Cardiac fibroblast (primary cell): ENCODE measurements around the gene RAPGEF1.

Source experiments
- DNase-seq, 2 donors: peaks; one replicate each; pipeline versions ENCODE4 v3.0.0 to v3.0.0-alpha.2; 2010; ENCODE audit warnings: low read depth in 2 of 2
- H3K4me3 ChIP-seq, 2 donors: replicated peaks in 1 of 2; 1 replicate in 1 of 2; 2 replicates in 1 of 2; pipeline ENCODE4 v1.5.1; 2011; ENCODE audit warnings: low read depth in 2 of 2, low read length in 2 of 2, mild to moderate bottlenecking in 2 of 2, moderate library complexity in 1 of 2
- TF ChIP-seq, protein P1 (sequence below): IDR thresholded peaks from one replicate; pipeline ENCODE4 v1.5.1; 2011; ENCODE audit warnings: low read depth, mild to moderate bottlenecking, low read length, inconsistent platforms

RAPGEF1 gene

DNA sequence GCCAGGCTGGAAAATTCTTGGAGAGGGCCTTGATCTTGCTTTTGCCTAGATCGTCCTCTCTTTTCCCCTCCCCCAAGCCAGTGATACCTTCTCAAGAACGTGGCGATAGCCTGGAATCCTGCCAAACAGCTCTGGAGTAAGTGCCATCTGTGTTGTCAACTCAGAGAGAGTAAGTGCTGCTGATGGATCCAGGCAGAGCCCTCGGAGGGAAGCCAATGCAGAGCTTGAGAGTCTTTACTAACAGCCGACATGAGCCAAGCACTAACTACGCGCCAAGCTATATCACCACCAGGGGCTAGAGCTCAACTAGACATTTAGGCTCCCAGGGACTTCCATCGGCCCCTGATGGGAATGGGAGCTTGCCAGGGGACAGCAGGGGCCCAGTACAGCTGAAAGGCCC lies 17.6 kb downstream of the RAPGEF1 start:
- DNase-seq = peak in 1 of 2 donors; percentile 32
- TF ChIP-seq, protein P1, sequence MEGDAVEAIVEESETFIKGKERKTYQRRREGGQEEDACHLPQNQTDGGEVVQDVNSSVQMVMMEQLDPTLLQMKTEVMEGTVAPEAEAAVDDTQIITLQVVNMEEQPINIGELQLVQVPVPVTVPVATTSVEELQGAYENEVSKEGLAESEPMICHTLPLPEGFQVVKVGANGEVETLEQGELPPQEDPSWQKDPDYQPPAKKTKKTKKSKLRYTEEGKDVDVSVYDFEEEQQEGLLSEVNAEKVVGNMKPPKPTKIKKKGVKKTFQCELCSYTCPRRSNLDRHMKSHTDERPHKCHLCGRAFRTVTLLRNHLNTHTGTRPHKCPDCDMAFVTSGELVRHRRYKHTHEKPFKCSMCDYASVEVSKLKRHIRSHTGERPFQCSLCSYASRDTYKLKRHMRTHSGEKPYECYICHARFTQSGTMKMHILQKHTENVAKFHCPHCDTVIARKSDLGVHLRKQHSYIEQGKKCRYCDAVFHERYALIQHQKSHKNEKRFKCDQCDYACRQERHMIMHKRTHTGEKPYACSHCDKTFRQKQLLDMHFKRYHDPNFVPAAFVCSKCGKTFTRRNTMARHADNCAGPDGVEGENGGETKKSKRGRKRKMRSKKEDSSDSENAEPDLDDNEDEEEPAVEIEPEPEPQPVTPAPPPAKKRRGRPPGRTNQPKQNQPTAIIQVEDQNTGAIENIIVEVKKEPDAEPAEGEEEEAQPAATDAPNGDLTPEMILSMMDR = no peak

DNA sequence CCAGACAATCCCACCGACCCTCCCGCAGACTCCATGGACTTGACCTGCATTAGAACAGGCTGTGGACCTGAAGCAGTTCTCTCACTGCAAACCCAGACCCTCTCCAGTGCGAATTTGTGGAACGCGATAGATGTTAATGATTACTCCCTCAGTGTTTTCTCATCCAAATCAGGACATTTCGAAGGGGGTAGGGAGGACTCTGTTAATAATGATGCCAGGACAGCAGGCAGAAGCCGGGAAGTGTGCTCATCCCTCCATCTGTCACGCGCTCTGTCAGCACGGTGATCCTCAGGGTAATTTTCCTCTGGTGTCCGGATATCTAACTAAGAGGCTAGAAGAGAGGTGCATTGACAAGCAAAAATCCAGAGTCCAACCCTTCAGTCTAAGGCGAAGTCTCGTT lies 18.8 kb downstream of the RAPGEF1 start:
- no peak for DNase-seq
- TF ChIP-seq, protein P1 = no peak
- no peak overlapping the region for H3K4me3 ChIP-seq

More for the DNA sequence above, 17.6 kb downstream of the RAPGEF1 start:
- H3K4me3 ChIP-seq = no peak overlapping the region

DNA sequence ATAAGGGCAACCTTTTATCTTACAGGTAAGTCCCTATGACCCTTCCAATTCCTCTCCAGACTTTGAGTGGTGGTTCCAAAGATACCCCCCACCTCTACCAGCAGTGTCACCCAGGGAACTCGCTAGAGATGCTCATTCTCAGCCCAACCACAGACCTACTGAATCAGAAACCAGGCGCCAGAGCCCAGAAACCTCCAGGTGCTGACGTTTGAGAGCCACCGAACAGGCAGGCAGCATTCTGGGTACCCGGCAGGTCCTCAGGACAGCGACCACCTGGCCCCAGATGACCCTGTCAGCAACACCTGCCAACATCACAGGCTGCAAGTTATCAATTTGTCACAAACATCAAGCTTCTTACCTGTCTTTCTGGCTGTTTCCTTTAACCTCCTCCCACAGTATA lies 19.5 kb downstream of the RAPGEF1 start:
- no peak for DNase-seq
- TF ChIP-seq, protein P1 = no peak

DNA sequence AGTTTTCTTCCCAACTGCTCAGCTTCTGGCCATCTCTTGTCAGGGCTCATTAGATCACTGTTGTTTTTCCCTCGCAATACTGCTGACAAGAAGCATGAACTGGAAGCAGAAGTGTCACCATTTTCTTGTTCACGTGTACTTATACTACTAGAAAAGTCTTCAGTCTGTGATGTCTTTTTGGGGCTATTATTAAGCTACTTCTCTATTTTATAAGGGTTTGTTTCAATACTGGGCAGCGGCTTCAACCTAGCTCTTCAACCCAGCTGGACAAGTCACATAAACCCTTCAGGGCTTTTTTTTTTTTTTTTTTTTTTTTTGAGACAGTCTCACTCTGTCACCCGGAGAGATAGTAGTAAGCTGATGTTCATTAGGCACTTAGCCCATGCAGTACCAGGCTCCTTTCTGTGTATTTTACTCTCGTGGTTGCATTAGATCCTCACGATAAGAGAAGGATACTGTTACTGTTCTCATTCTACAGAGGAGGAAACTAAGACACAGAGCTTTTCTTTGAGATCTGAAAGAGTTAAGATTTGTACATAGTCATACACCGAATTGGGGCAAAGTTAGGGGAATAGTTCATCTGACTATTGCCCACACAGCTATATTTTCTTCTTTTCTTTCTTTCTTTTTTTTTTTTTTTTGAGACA lies 20.5 kb downstream of the RAPGEF1 start:
- DNase-seq = no peak
- TF ChIP-seq, protein P1 = no peak
- H3K4me3 ChIP-seq = no peak overlapping the region

More for the DNA sequence above, 19.5 kb downstream of the RAPGEF1 start:
- H3K4me3 ChIP-seq = no peak overlapping the region

DNA sequence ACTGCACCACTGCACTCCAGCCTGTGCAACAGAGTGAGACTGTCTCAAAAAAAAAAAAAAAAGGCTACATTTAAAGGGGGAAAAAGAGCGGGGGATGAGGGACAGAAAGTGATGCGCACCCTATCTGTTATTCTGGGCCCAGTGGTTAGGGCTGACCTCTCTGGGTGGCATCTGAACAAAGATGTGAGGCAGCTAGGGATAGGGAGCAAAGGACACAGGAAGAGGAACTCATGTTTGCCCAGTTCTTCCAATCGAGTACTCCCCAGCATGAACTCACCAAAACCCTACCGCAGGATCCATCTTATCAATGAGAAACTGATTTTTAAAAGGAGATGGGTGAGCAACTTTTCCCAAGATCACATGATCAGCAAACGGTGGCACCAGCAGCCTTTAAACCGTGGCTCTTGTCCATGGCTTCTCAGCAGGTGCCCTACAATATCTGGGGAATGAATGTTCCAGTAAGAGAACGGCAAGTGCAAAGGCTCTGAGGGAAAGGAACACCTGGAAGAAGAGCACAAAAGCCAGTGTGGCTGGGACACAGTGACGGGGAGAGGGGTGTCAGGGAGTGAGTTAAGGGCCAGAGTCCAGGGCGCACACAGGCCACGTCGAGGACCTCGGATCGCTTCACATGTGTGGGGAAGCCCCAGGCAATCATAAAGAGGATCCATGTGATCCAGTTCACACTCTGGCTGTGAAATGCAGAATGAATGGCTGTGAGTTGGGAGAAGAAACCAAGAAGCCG lies 22.0 kb downstream of the RAPGEF1 start:
- no peak overlapping the region for H3K4me3 ChIP-seq
- TF ChIP-seq, protein P1 = no peak
- no peak for DNase-seq

DNA sequence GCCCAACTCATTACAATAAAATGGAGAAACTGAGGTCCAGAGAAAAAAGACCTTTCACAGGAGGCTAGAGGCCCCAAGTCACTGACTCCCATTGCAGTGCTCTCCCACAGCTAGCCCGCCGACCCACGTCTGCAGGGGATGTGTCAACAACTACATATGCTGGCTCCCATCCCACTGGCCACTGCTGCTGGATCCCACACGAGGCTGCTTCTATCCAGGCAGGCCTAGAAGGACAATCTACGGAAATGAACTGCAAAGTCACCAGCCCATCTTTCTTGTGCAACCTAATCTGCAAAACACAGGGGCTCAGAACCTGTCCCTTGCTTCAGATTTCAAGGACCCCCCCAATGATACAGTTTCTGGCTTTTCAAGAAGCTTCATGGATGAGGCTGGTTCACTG lies 24.0 kb downstream of the RAPGEF1 start:
- peak; percentile 39 to 62 for DNase-seq
- TF ChIP-seq, protein P1 = no peak
- no peak overlapping the region for H3K4me3 ChIP-seq
